HepG2 (cell line): ENCODE data around the gene FHIT. TPM values are rescaled to one million over a fixed set of nuclear protein-coding genes. Genes with fewer than 3 reads are reported as not detected.

Source experiments
- ATAC-seq: fragments of 200-7000 bp; cut with Tn5 transposase; 3 replicates; pipeline ENCODE4 v1.9.1; 2020; ENCODE audit warnings: mild to moderate bottlenecking, moderate library complexity
- BruUV-seq: library from RNA; stranded (reverse); fragments of 400-500 nt; replicated peaks from 2 replicates; lab custom pipeline; 2021; lab: Mats Ljungman, UMichigan
- CTCF ChIA-PET: fragments of 300-600 bp; formaldehyde crosslinking; extraction: SDS; loops from one replicate; lab custom pipeline; 2021; ENCODE audit warnings: low total read pairs, inconsistent platforms, low intra/inter-chr PET ratio; lab: Yijun Ruan, JAX
- POLR2A ChIA-PET: fragments of 350-600 bp; sonication (Branson Sonifier 250); formaldehyde crosslinking; loops from one replicate; lab custom pipeline; 2020; ENCODE audit warnings: antibody characterized with exemption, inconsistent platforms; lab: Yijun Ruan, JAX
- DNase-seq: peaks from one replicate; pipeline ENCODE4 v3.0.0-alpha.2; 2015; ENCODE audit warnings: low spot score
- FAIRE-seq: peaks from 3 replicates; lab custom pipeline; 2011; peaks lifted over from hg19 to GRCh38; lab: Jason Lieb, UNC
- H2AFZ ChIP-seq: one replicate; pipeline ENCODE4 v1.6.1; 2011; ENCODE audit warnings: low read length, inconsistent platforms
- H3K27ac ChIP-seq: fragments of 300-600 bp; 3 replicates; pipeline ENCODE4 v1.8.0; 2011; ENCODE audit warnings: mixed run types, mild to moderate bottlenecking, mixed read lengths, low read length, inconsistent platforms; ENCODE audit not compliant: insufficient read depth; ENCODE audit errors: extremely low read length
- H3K27me3 ChIP-seq, 2 experiments: fragments of 200-600 bp in 1 of 2; 2 replicates in 1 of 2; 3 replicates in 1 of 2; pipeline versions ENCODE4 v1.6.0 to v1.8.0; 2011; ENCODE audit warnings: low read length in 2 of 2, mild to moderate bottlenecking in 2 of 2, moderate library complexity in 2 of 2, inconsistent platforms in 1 of 2; ENCODE audit not compliant: insufficient read depth in 2 of 2, control insufficient read depth in 1 of 2
- H3K36me3 ChIP-seq, 2 experiments: fragments of 200-600 bp in 1 of 2; replicated peaks in 1 of 2; 2 replicates in 1 of 2; 3 replicates in 1 of 2; pipeline versions ENCODE4 v1.5.1 to v1.8.0; 2011; ENCODE audit warnings: low read length in 2 of 2, inconsistent platforms in 1 of 2; ENCODE audit not compliant: insufficient read depth in 2 of 2, control insufficient read depth in 1 of 2
- H3K4me1 ChIP-seq: 2 replicates; pipeline ENCODE4 v1.5.1; 2012; ENCODE audit warnings: low read length, inconsistent platforms; ENCODE audit not compliant: insufficient read depth
- H3K4me2 ChIP-seq: 2 replicates; pipeline ENCODE4 v1.6.0; 2011; ENCODE audit warnings: low read depth, low read length, inconsistent platforms
- H3K4me3 ChIP-seq, 3 experiments: fragments of 200-600 bp in 1 of 3; sonication (generic), shearing (Covaris generic) in 1 of 3; replicated peaks in 1 of 3; 2 replicates each; pipeline ENCODE4 v1.5.1; 2011 to 2016; ENCODE audit warnings: low read length in 3 of 3, inconsistent platforms in 2 of 3, low read depth in 2 of 3, mild to moderate bottlenecking in 2 of 3, control low read depth in 1 of 3, mixed read lengths in 1 of 3; ENCODE audit not compliant: insufficient read depth in 1 of 3
- H3K79me2 ChIP-seq: one replicate; pipeline ENCODE4 v1.6.1; 2011; ENCODE audit warnings: low read length, inconsistent platforms; ENCODE audit not compliant: insufficient read depth
- H3K9ac ChIP-seq: 2 replicates; pipeline ENCODE4 v1.6.0; 2011; ENCODE audit warnings: mild to moderate bottlenecking, low read depth, low read length, inconsistent platforms; ENCODE audit not compliant: insufficient read depth
- H3K9me3 ChIP-seq: 2 replicates; pipeline ENCODE4 v1.5.1; 2012; ENCODE audit warnings: mild to moderate bottlenecking, low read length
- H4K20me1 ChIP-seq: 2 replicates; pipeline ENCODE4 v1.6.0; 2011; ENCODE audit warnings: inconsistent platforms, mild to moderate bottlenecking, low read length, moderate library complexity; ENCODE audit not compliant: insufficient read depth
- ARNT2 ChIP-seq: sonication (generic); formaldehyde crosslinking; IDR thresholded peaks from 2 replicates; pipeline ENCODE4 v1.8.0; 2022; ENCODE audit warnings: mild to moderate bottlenecking, low read depth, missing genetic modification reagents, moderate library complexity
- ARNTL ChIP-seq: sonication (generic); formaldehyde crosslinking; IDR thresholded peaks from 2 replicates; pipeline ENCODE4 v1.4.0; 2020; ENCODE audit warnings: mild to moderate bottlenecking, missing genetic modification reagents
- CENPX ChIP-seq: sonication (generic); formaldehyde crosslinking; IDR thresholded peaks from 2 replicates; pipeline ENCODE4 v1.9.0; 2021; ENCODE audit warnings: mild to moderate bottlenecking, missing genetic modification reagents, moderate library complexity
- HIVEP1 ChIP-seq: sonication (generic); formaldehyde crosslinking; IDR thresholded peaks from 2 replicates; pipeline ENCODE4 v1.4.0; 2020; ENCODE audit warnings: mild to moderate bottlenecking, missing genetic modification reagents
- HOXA9 ChIP-seq: sonication (generic); formaldehyde crosslinking; IDR thresholded peaks from 2 replicates; pipeline ENCODE4 v1.8.1; 2022; ENCODE audit warnings: missing genetic modification reagents, mild to moderate bottlenecking, moderate library complexity, borderline replicate concordance
- MBD4 ChIP-seq: IDR thresholded peaks from 2 replicates; pipeline ENCODE4 v1.6.1; 2012; ENCODE audit warnings: low read length, inconsistent platforms, borderline replicate concordance
- NFATC3 ChIP-seq: sonication (generic); formaldehyde crosslinking; IDR thresholded peaks from 2 replicates; pipeline ENCODE4 v1.5.1; 2020; ENCODE audit warnings: mild to moderate bottlenecking, missing genetic modification reagents
- NONO ChIP-seq, 2 experiments: fragments of 450-650 bp in 1 of 2; sonication (generic) in 1 of 2; formaldehyde crosslinking in 1 of 2; IDR thresholded peaks in 1 of 2; conservative IDR thresholded peaks in 1 of 2; 2 replicates each; pipeline versions ENCODE4 v1.6.1 to v1.8.0; 2017 to 2022; ENCODE audit warnings: mild to moderate bottlenecking in 1 of 2, missing genetic modification reagents in 1 of 2, moderate library complexity in 1 of 2
- PHF20 ChIP-seq: sonication (generic); formaldehyde crosslinking; IDR thresholded peaks from 2 replicates; pipeline ENCODE4 v1.5.0; 2020; ENCODE audit warnings: mild to moderate bottlenecking, missing genetic modification reagents
- RFX1 ChIP-seq: fragments of 450-650 bp; IDR thresholded peaks from 2 replicates; pipeline ENCODE4 v1.6.1; 2017
- TBP ChIP-seq: sonication (generic); formaldehyde crosslinking; IDR thresholded peaks from 2 replicates; pipeline ENCODE4 v1.5.0; 2020; ENCODE audit warnings: missing genetic modification reagents
- ZBTB7B ChIP-seq: sonication (generic); formaldehyde crosslinking; IDR thresholded peaks from 2 replicates; pipeline ENCODE4 v1.4.0; 2020; ENCODE audit warnings: missing genetic modification reagents
- ZNF546 ChIP-seq: sonication (generic); formaldehyde crosslinking; conservative IDR thresholded peaks from 2 replicates; pipeline ENCODE4 v1.8.1; 2023; ENCODE audit warnings: mild to moderate bottlenecking, missing genetic modification reagents
- ZSCAN20 ChIP-seq: sonication (generic); formaldehyde crosslinking; IDR thresholded peaks from 2 replicates; pipeline ENCODE4 v1.4.0; 2020; ENCODE audit warnings: missing genetic modification reagents, mild to moderate bottlenecking, borderline replicate concordance
- WGBS: methylation state at CpG from one replicate; pipeline ENCODE4 v1.1.6; 2017; ENCODE audit warnings: low lambda C conversion rate; 5-methylcytosine and 5-hydroxymethylcytosine counted together
- in situ Hi-C: cut with HindIII; loops from 2 replicates; pipeline ENCODE4 v1.10.0; 2017; ENCODE audit warnings: low pct_unique_long_range_greater_than_20kb; ENCODE audit not compliant: extremely low pct_ligation_motif_present
- intact Hi-C: fragments of 100-400 bp; cut with micrococcal nuclease; formaldehyde crosslinking; loops from one replicate; pipeline ENCODE4 v1.10.0; 2022; ENCODE audit not compliant: unreplicated experiment
- polyA plus RNA-seq, 8 experiments: library from polyadenylated mRNA; depleted of rRNA in 3 of 8; stranded (reverse) in 7 of 8; unstranded in 1 of 8; fragments of >200 nt; fragmentation: Illumina TruSeq in 4 of 8; extraction: Trizol in 4 of 8; gene quantifications; 2 replicates each; pipeline versions ENCODE4 v1.2.1 to v1.2.3, GENCODE V29; 2011 to 2016; ENCODE audit warnings: low read depth in 4 of 8, missing spikeins in 1 of 8, mixed read lengths in 1 of 8; ENCODE audit not compliant: insufficient read depth in 1 of 8
- total RNA-seq, 5 experiments: library from RNA; depleted of rRNA; stranded (reverse); fragments of >200 nt; fragmentation: Illumina TruSeq; extraction: Trizol; gene quantifications; 2 replicates each; pipeline ENCODE4 v1.2.3, GENCODE V29; 2016; ENCODE audit warnings: low read depth in 1 of 5
- TF ChIP-seq, protein P1 (sequence below): sonication (generic); formaldehyde crosslinking; IDR thresholded peaks from 2 replicates; pipeline ENCODE4 v1.4.0; 2020; ENCODE audit warnings: mild to moderate bottlenecking, missing genetic modification reagents
- TF ChIP-seq, protein P2 (sequence below): sonication (generic); formaldehyde crosslinking; IDR thresholded peaks from 2 replicates; pipeline ENCODE4 v1.8.1; 2022; ENCODE audit warnings: mild to moderate bottlenecking, missing genetic modification reagents
- TF ChIP-seq, protein P3 (sequence below): IDR thresholded peaks from 2 replicates; pipeline ENCODE4 v1.6.1; 2012; ENCODE audit warnings: low read length, improper control_type of control experiment
- TF ChIP-seq, protein P4 (sequence below): sonication (generic); formaldehyde crosslinking; IDR thresholded peaks from 2 replicates; pipeline ENCODE4 v1.4.0; 2020; ENCODE audit warnings: missing genetic modification reagents

FHIT gene
- total and polyA plus RNA-seq, 2 of the 13 experiments (the other 11 are each of a cell fraction or from before 2014, with no cell fraction given) = 4.0 to 4.6 TPM

DNA sequence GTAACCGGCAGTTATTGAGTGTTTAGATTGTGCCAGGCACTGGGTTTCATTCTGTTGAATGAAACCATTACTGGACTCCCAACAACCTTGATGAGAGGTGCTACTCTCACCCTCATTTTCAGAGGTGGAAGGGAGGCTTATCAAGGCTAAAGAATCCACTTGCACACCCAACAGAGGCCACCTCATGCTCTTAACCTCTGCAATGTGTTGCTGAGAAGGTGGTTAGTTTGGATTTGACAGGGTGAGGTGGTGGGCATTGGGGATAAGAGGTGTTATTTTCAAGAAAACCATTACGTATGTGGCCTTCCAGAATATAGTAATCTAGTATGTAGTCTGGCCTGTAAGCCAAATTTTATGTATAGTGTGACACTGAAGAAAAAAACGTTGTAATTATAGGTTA, 73.1 kb downstream of the FHIT start:
- in situ Hi-C loops = no loop called here
- CTCF ChIA-PET = no interaction called here
- no peak for TF ChIP-seq CENPX (CRISPR knock-in tag)
- TF ChIP-seq, protein P1, sequence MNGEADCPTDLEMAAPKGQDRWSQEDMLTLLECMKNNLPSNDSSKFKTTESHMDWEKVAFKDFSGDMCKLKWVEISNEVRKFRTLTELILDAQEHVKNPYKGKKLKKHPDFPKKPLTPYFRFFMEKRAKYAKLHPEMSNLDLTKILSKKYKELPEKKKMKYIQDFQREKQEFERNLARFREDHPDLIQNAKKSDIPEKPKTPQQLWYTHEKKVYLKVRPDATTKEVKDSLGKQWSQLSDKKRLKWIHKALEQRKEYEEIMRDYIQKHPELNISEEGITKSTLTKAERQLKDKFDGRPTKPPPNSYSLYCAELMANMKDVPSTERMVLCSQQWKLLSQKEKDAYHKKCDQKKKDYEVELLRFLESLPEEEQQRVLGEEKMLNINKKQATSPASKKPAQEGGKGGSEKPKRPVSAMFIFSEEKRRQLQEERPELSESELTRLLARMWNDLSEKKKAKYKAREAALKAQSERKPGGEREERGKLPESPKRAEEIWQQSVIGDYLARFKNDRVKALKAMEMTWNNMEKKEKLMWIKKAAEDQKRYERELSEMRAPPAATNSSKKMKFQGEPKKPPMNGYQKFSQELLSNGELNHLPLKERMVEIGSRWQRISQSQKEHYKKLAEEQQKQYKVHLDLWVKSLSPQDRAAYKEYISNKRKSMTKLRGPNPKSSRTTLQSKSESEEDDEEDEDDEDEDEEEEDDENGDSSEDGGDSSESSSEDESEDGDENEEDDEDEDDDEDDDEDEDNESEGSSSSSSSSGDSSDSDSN (CRISPR knock-in tag) = no peak
- TF ChIP-seq NONO (IDR thresholded peaks at IDR 0.05) = no peak
- TF ChIP-seq NONO (CRISPR knock-in tag; conservative IDR thresholded peaks at IDR 0.05) = no peak
- TF ChIP-seq ARNT2 (CRISPR knock-in tag) = no peak
- no peak for TF ChIP-seq ZNF546 (CRISPR knock-in tag)
- TF ChIP-seq ZBTB7B (CRISPR knock-in tag) = no peak
- TF ChIP-seq NFATC3 = no peak
- no peak for TF ChIP-seq ARNTL (CRISPR knock-in tag)
- TF ChIP-seq RFX1 = no peak
- TF ChIP-seq MBD4 = no peak
- no peak for TF ChIP-seq TBP (CRISPR knock-in tag)
- TF ChIP-seq, protein P2, sequence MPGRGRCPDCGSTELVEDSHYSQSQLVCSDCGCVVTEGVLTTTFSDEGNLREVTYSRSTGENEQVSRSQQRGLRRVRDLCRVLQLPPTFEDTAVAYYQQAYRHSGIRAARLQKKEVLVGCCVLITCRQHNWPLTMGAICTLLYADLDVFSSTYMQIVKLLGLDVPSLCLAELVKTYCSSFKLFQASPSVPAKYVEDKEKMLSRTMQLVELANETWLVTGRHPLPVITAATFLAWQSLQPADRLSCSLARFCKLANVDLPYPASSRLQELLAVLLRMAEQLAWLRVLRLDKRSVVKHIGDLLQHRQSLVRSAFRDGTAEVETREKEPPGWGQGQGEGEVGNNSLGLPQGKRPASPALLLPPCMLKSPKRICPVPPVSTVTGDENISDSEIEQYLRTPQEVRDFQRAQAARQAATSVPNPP = no peak
- TF ChIP-seq, protein P3, sequence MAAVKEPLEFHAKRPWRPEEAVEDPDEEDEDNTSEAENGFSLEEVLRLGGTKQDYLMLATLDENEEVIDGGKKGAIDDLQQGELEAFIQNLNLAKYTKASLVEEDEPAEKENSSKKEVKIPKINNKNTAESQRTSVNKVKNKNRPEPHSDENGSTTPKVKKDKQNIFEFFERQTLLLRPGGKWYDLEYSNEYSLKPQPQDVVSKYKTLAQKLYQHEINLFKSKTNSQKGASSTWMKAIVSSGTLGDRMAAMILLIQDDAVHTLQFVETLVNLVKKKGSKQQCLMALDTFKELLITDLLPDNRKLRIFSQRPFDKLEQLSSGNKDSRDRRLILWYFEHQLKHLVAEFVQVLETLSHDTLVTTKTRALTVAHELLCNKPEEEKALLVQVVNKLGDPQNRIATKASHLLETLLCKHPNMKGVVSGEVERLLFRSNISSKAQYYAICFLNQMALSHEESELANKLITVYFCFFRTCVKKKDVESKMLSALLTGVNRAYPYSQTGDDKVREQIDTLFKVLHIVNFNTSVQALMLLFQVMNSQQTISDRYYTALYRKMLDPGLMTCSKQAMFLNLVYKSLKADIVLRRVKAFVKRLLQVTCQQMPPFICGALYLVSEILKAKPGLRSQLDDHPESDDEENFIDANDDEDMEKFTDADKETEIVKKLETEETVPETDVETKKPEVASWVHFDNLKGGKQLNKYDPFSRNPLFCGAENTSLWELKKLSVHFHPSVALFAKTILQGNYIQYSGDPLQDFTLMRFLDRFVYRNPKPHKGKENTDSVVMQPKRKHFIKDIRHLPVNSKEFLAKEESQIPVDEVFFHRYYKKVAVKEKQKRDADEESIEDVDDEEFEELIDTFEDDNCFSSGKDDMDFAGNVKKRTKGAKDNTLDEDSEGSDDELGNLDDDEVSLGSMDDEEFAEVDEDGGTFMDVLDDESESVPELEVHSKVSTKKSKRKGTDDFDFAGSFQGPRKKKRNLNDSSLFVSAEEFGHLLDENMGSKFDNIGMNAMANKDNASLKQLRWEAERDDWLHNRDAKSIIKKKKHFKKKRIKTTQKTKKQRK = no peak
- no peak for TF ChIP-seq PHF20 (CRISPR knock-in tag)
- TF ChIP-seq, protein P4, sequence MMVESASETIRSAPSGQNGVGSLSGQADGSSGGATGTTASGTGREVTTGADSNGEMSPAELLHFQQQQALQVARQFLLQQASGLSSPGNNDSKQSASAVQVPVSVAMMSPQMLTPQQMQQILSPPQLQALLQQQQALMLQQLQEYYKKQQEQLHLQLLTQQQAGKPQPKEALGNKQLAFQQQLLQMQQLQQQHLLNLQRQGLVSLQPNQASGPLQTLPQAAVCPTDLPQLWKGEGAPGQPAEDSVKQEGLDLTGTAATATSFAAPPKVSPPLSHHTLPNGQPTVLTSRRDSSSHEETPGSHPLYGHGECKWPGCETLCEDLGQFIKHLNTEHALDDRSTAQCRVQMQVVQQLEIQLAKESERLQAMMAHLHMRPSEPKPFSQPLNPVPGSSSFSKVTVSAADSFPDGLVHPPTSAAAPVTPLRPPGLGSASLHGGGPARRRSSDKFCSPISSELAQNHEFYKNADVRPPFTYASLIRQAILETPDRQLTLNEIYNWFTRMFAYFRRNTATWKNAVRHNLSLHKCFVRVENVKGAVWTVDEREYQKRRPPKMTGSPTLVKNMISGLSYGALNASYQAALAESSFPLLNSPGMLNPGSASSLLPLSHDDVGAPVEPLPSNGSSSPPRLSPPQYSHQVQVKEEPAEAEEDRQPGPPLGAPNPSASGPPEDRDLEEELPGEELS = no peak
- TF ChIP-seq HOXA9 = no peak
- TF ChIP-seq ZSCAN20 (CRISPR knock-in tag) = no peak
- no peak for TF ChIP-seq HIVEP1 (CRISPR knock-in tag)

More for the DNA sequence above, 73.1 kb downstream of the FHIT start:
- intact Hi-C loops = loop anchor here (5.0 kb wide), 1 partner anchor 919 kb away; no protein-coding TSS in a partner anchor
- Histone ChIP-seq H3K4me1 (peaks cover 19% of the 10 kb centered on the region), H3K27me3 (no peaks in the 10 kb centered on the region), H2AFZ (no peak overlapping the region), H3K4me3 (no peak overlapping the region), H3K9ac (no peak overlapping the region), H3K36me3 (no peaks in the 10 kb centered on the region), H3K4me2 (no peak overlapping the region), H4K20me1 (no peaks in the 10 kb centered on the region), H3K27ac (no peak overlapping the region), H3K79me2 (no peaks in the 10 kb centered on the region), H3K9me3 (no peaks in the 10 kb centered on the region)
- ATAC-seq = no peak
- no peak for DNase-seq
- 73% methylated on average over 3 of the region's 3 CpGs for WGBS
- no peak for FAIRE-seq
- POLR2A ChIA-PET = no interaction called here
- no TSS peak for BruUV-seq
